GM18873 (cell line): ENCODE data around the gene IGDCC3.
"Not testable (repeated sequence)": the region's sequence is repeated elsewhere in the genome, so short reads cannot be mapped to it uniquely, and the experiment has no call there.

ENCODE experiments used
- ATAC-seq: cut with Tn5 transposase; IDR thresholded peaks from one replicate; pipeline ENCODE4 v1.9.1; 2021; ENCODE audit warnings: mild to moderate bottlenecking, moderate library complexity, moderate number of reproducible peaks; ENCODE audit not compliant: unreplicated experiment, low FRiP score

The IGDCC3 gene

GRCh38 chr15:65406424-65407000, 28.7 kb upstream of the IGDCC3 start:
- no peak for ATAC-seq

GRCh38 chr15:65405791-65406423, 28.1 kb upstream of the IGDCC3 start:
- ATAC-seq = no peak

- ATAC-seq = no peak
Observed at GRCh38 chr15:65404186-65404872, 26.5 kb upstream of the IGDCC3 start.

- ATAC-seq = no peak
Observed at GRCh38 chr15:65402961-65403360, 25.2 kb upstream of the IGDCC3 start.

GRCh38 chr15:65401611-65402240, 23.9 kb upstream of the IGDCC3 start:
- ATAC-seq = no peak

- no peak for ATAC-seq
Observed at GRCh38 chr15:65400760-65401610, 23.2 kb upstream of the IGDCC3 start.

- ATAC-seq = no peak
Observed at GRCh38 chr15:65399997-65400396, 22.2 kb upstream of the IGDCC3 start.

GRCh38 chr15:65399001-65399706, 21.4 kb upstream of the IGDCC3 start:
- no peak for ATAC-seq

GRCh38 chr15:65398486-65398885, 20.7 kb upstream of the IGDCC3 start:
- not testable (repeated sequence) for ATAC-seq

- no peak for ATAC-seq
Observed at GRCh38 chr15:65396965-65397317, 19.1 kb upstream of the IGDCC3 start.

GRCh38 chr15:65396283-65396964, 18.6 kb upstream of the IGDCC3 start:
- no peak for ATAC-seq

- ATAC-seq = no peak
Observed at GRCh38 chr15:65395567-65396202, 17.9 kb upstream of the IGDCC3 start.

GRCh38 chr15:65394936-65395335, 17.1 kb upstream of the IGDCC3 start:
- ATAC-seq = no peak

GRCh38 chr15:65394280-65394789, 16.5 kb upstream of the IGDCC3 start:
- no peak for ATAC-seq

- ATAC-seq = no peak
Observed at GRCh38 chr15:65393557-65393956, 15.8 kb upstream of the IGDCC3 start.

GRCh38 chr15:65393091-65393490, 15.3 kb upstream of the IGDCC3 start:
- ATAC-seq = no peak

GRCh38 chr15:65392368-65392767, 14.6 kb upstream of the IGDCC3 start:
- no peak for ATAC-seq

GRCh38 chr15:65391732-65392131, 13.9 kb upstream of the IGDCC3 start:
- ATAC-seq = no peak

- no peak for ATAC-seq
Observed at GRCh38 chr15:65390447-65390846, 12.6 kb upstream of the IGDCC3 start.
